Sigmoid colon (tissue), 7 donors: Measurements from ENCODE around the gene GPR50. TPM values are rescaled to one million over a fixed set of nuclear protein-coding genes. Genes with fewer than 3 reads are reported as not detected.

Experiments used
- DNase-seq: peaks from one replicate; pipeline ENCODE4 v3.0.0-alpha.2; 2019
- H3K27ac ChIP-seq, 4 donors: fragments of 200-600 bp; sonication (generic); one replicate each; pipeline ENCODE4 v1.5.1; 2016 to 2019; ENCODE audit warnings: mild to moderate bottlenecking in 1 of 4
- H3K27me3 ChIP-seq, 3 donors: fragments of 200-600 bp; sonication (generic); one replicate each; pipeline ENCODE4 v1.5.1; 2019; ENCODE audit warnings: mild to moderate bottlenecking in 1 of 3
- H3K36me3 ChIP-seq, 4 donors: fragments of 200-600 bp; sonication (generic); one replicate each; pipeline ENCODE4 v1.5.1; 2016 to 2019
- H3K4me1 ChIP-seq, 4 donors: fragments of 200-600 bp; sonication (generic); one replicate each; pipeline ENCODE4 v1.5.1; 2017 to 2019
- H3K4me3 ChIP-seq, 4 donors: fragments of 200-600 bp; sonication (generic); one replicate each; pipeline ENCODE4 v1.5.1; 2017 to 2019; ENCODE audit warnings: mild to moderate bottlenecking in 2 of 4, moderate library complexity in 1 of 4
- H3K9me3 ChIP-seq, 4 donors: fragments of 200-600 bp in 3 of 4; sonication (generic) in 3 of 4; one replicate each; pipeline versions ENCODE4 v1.5.1 to v1.6.1; 2013 to 2019
- EP300 ChIP-seq, 4 donors: sonication (generic); formaldehyde crosslinking; IDR thresholded peaks; one replicate each; pipeline ENCODE4 v1.6.1; 2017; ENCODE audit warnings: antibody characterized with exemption in 4 of 4
- POLR2A ChIP-seq, 2 donors: fragments of 450-650 bp; IDR thresholded peaks; one replicate each; pipeline ENCODE4 v1.6.1; 2016; ENCODE audit warnings: antibody characterized with exemption in 2 of 2, mild to moderate bottlenecking in 2 of 2, moderate library complexity in 2 of 2
- POLR2AphosphoS5 ChIP-seq, 4 donors: sonication (generic); formaldehyde crosslinking; IDR thresholded peaks; one replicate each; pipeline ENCODE4 v1.6.1; 2017; ENCODE audit warnings: antibody characterized with exemption in 4 of 4
- WGBS, 2 donors: extraction: QIAGEN DNeasy Blood & Tissue Kit; methylation state at CpG; one replicate each; pipeline ENCODE4 v1.1.7; 2013; 5-methylcytosine and 5-hydroxymethylcytosine counted together
- intact Hi-C: fragments of 100-400 bp; cut with DNase I; formaldehyde crosslinking; loops from one replicate; pipeline ENCODE4 v1.15.1; 2023
- polyA plus RNA-seq, 3 donors: library from polyadenylated mRNA; stranded (reverse); fragments of 200-250 nt; gene quantifications; one replicate each; pipeline ENCODE4 v1.2.3, GENCODE V29; 2013
- total RNA-seq, 4 donors: library from RNA; depleted of rRNA; stranded (reverse); fragments of >200 nt; gene quantifications; one replicate each; pipeline ENCODE4 v1.1.0, GENCODE V29; 2016
- TF ChIP-seq, protein P1 (sequence below), 4 experiments: fragments of 450-650 bp in 3 of 4; fragments of 200-600 bp in 1 of 4; IDR thresholded peaks; one replicate each; pipeline ENCODE4 v1.5.1; 2016 to 2019; ENCODE audit warnings: antibody characterized with exemption in 4 of 4, mild to moderate bottlenecking in 3 of 4, moderate library complexity in 2 of 4
- donor health status: healthy with polysubstance abuse.
- donor health status: Bipolar disorder and iron deficiency.
- donor health status: healthy.

GPR50 gene
- total and polyA plus RNA-seq, 7 donors, result not detected

DNA sequence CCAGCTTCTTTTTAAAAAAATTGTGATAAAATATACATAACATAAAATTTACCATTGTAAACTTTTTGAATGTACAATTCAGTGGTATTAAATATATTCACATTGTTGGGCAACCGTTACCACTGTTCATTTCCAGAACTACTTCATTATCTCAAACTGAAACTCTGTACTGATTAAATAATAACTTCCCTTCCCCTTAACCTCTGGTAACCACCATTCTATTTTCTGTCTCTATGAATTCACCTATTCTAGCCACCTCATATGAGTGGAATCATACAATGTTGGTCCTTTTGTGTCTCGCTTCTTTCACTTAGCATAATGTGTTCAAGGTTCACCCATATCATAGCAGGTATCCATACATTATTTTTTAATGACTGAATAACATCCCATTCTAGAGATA lies 8.3 kb downstream of the GPR50 start:
- 69% methylated on average over 2 of the region's 2 CpGs for WGBS, 2 donors
- Histone ChIP-seq H3K36me3 (no peaks in the 10 kb centered on the region), H3K9me3 (no peaks in the 10 kb centered on the region), H3K4me3 (no peak overlapping the region), H3K27me3 (peaks cover 0 to 6% (median 0%) of the 10 kb centered on the region in 3 donors), H3K4me1 (no peaks in the 10 kb centered on the region), H3K27ac (no peak overlapping the region)
- TF ChIP-seq, protein P1, sequence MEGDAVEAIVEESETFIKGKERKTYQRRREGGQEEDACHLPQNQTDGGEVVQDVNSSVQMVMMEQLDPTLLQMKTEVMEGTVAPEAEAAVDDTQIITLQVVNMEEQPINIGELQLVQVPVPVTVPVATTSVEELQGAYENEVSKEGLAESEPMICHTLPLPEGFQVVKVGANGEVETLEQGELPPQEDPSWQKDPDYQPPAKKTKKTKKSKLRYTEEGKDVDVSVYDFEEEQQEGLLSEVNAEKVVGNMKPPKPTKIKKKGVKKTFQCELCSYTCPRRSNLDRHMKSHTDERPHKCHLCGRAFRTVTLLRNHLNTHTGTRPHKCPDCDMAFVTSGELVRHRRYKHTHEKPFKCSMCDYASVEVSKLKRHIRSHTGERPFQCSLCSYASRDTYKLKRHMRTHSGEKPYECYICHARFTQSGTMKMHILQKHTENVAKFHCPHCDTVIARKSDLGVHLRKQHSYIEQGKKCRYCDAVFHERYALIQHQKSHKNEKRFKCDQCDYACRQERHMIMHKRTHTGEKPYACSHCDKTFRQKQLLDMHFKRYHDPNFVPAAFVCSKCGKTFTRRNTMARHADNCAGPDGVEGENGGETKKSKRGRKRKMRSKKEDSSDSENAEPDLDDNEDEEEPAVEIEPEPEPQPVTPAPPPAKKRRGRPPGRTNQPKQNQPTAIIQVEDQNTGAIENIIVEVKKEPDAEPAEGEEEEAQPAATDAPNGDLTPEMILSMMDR (IDR thresholded peaks at IDR 0.05), result no peak
- TF ChIP-seq EP300 (IDR thresholded peaks at IDR 0.05), result no peak
- no peak for TF ChIP-seq POLR2A (IDR thresholded peaks at IDR 0.05)
- no peak for TF ChIP-seq POLR2AphosphoS5 (IDR thresholded peaks at IDR 0.05)
- no peak for DNase-seq
- intact Hi-C loops, result no loop called here

GRCh38 chrX:151206871-151207270 lies 30.5 kb downstream of the GPR50 start:
- Histone ChIP-seq H3K27me3 (no peaks in the 10 kb centered on the region), H3K9me3 (no peaks in the 10 kb centered on the region), H3K4me1 (no peaks in the 10 kb centered on the region), H3K4me3 (no peak overlapping the region), H3K36me3 (no peaks in the 10 kb centered on the region), H3K27ac (no peak overlapping the region)
- intact Hi-C loops, result no loop called here
- DNase-seq, result no peak
- TF ChIP-seq, protein P1 (IDR thresholded peaks at IDR 0.05), result no peak
- TF ChIP-seq POLR2AphosphoS5 (IDR thresholded peaks at IDR 0.05), result no peak
- no peak for TF ChIP-seq POLR2A (IDR thresholded peaks at IDR 0.05)
- no peak for TF ChIP-seq EP300 (IDR thresholded peaks at IDR 0.05)
- 44 to 79% methylated on average over 2 of the region's 2 CpGs for WGBS, 2 donors

DNA sequence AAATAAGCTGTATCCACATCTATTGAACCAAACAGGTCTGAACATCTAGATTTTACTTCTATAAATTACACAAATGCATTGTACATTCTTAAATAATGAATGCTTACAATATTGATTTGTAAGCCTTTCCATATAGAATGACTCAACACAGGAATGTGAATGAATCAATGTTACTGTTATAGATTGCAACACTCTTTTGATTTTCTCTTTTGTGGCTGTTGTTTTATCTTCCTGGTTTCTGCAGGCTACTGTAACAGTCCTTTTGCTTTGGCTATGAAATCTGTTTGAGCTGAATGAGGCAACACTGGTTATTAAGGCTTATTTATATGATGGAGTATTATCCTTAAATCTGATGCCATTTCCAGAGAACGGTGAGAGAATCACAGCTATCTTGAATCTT lies 49.5 kb downstream of the GPR50 start:
- intact Hi-C loops, result no loop called here
- Histone ChIP-seq H3K4me1 (no peaks in the 10 kb centered on the region), H3K36me3 (no peaks in the 10 kb centered on the region), H3K9me3 (no peaks in the 10 kb centered on the region), H3K27me3 (peaks cover 0 to 3% (median 3%) of the 10 kb centered on the region in 3 donors), H3K27ac (no peak overlapping the region), H3K4me3 (no peak overlapping the region)
- no peak for TF ChIP-seq POLR2AphosphoS5 (IDR thresholded peaks at IDR 0.05)
- no peak for TF ChIP-seq EP300 (IDR thresholded peaks at IDR 0.05)
- no peak for TF ChIP-seq POLR2A (IDR thresholded peaks at IDR 0.05)
- TF ChIP-seq, protein P1 (IDR thresholded peaks at IDR 0.05), result no peak
- 76 to 81% methylated on average over 1 of the region's 1 CpG for WGBS, 2 donors
- no peak for DNase-seq

DNA sequence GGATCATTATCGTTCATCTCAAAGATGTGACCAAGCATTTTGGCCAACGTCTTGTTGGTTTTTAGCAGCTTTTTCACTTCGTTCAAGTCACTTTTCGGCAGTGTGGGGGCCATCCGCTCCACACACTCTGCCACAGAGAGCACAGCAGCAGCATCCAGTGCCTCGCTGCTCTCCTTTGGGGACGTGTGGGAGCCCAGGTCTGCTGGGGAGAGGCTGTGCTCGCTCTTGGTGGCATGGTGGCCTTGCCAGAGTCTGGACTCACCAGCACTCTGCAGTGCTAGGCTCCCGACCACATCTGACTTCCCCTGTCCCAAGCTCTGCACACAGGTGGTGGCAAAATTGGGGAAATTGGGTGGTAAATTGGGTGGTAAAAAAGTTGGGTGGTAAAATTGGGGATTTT lies 50.6 kb downstream of the GPR50 start:
- no peaks in the 10 kb centered on the region for H3K4me1 ChIP-seq
- intact Hi-C loops, result no loop called here
- no peaks in the 10 kb centered on the region for H3K36me3 ChIP-seq
- H3K27ac ChIP-seq, result no peak overlapping the region
- DNase-seq, result no peak
- no peak overlapping the region for H3K4me3 ChIP-seq
- WGBS, 2 donors, result 75 to 81% methylated on average over 9 of the region's 9 CpGs
- no peak for TF ChIP-seq POLR2AphosphoS5 (IDR thresholded peaks at IDR 0.05)
- no peak for TF ChIP-seq POLR2A (IDR thresholded peaks at IDR 0.05)
- no peak for TF ChIP-seq EP300 (IDR thresholded peaks at IDR 0.05)
- TF ChIP-seq, protein P1 (IDR thresholded peaks at IDR 0.05), result no peak
- no peaks in the 10 kb centered on the region for H3K9me3 ChIP-seq
- H3K27me3 ChIP-seq, result peaks cover 0 to 3% (median 3%) of the 10 kb centered on the region in 3 donors

DNA sequence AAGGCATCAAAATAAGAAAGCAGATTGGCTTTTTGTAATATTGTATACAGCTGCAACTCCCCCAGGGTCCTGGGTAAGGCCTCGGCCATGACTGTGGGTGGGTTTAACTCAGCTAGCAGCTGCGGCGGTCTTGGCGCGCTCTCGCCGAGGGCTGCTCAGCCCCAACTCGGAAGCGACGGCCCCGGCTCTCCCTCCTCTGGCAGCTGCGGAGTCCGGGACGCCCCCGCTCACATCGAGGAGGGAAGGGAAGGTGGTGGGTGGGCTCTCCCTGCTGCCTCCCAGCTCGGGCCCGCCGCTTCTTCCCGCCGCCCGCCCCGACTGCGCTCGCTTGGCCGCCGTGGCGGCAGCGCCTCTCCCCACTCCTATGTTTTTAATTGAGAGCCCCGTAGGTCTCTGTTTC lies 51.2 kb downstream of the GPR50 start:
- no peaks in the 10 kb centered on the region for H3K36me3 ChIP-seq
- no peak overlapping the region for H3K27ac ChIP-seq
- no peak overlapping the region for H3K4me3 ChIP-seq
- intact Hi-C loops, result no loop called here
- TF ChIP-seq, protein P1 (IDR thresholded peaks at IDR 0.05), result no peak
- TF ChIP-seq EP300 (IDR thresholded peaks at IDR 0.05) (no peak), POLR2A (IDR thresholded peaks at IDR 0.05) (no peak), POLR2AphosphoS5 (IDR thresholded peaks at IDR 0.05) (no peak)
- peaks cover 0 to 3% (median 3%) of the 10 kb centered on the region in 3 donors for H3K27me3 ChIP-seq
- no peaks in the 10 kb centered on the region for H3K9me3 ChIP-seq
- DNase-seq, result no peak
- H3K4me1 ChIP-seq, result no peaks in the 10 kb centered on the region
- WGBS, 2 donors, result 11 to 40% methylated on average over 29 to 30 of the region's 30 CpGs
